Glutamatergic neuron (in vitro differentiated cells): Measurements from ENCODE around the gene USH2A. TPM values are rescaled to one million over a fixed set of nuclear protein-coding genes. Genes with fewer than 3 reads are reported as not detected.

ENCODE experiments used
- DNase-seq: peaks from one replicate; pipeline ENCODE4 v3.0.0; 2022
- H3K27ac Mint-ChIP-seq: one replicate; pipeline ENCODE4 v1.8.0; 2020; ENCODE audit warnings: mild to moderate bottlenecking, mixed read lengths, inconsistent platforms; ENCODE audit not compliant: unreplicated experiment
- H3K27me3 Mint-ChIP-seq: one replicate; pipeline ENCODE4 v1.8.0; 2020; ENCODE audit warnings: mild to moderate bottlenecking, moderate library complexity, mixed read lengths, inconsistent platforms; ENCODE audit not compliant: unreplicated experiment
- H3K36me3 Mint-ChIP-seq: one replicate; pipeline ENCODE4 v1.8.0; 2020; ENCODE audit warnings: mild to moderate bottlenecking, mixed read lengths, inconsistent platforms; ENCODE audit not compliant: unreplicated experiment
- H3K4me1 Mint-ChIP-seq: one replicate; pipeline ENCODE4 v1.8.0; 2020; ENCODE audit warnings: mild to moderate bottlenecking, low read depth, mixed read lengths, inconsistent platforms; ENCODE audit not compliant: unreplicated experiment
- H3K4me3 Mint-ChIP-seq: one replicate; pipeline ENCODE4 v1.8.0; 2020; ENCODE audit warnings: mild to moderate bottlenecking, mixed read lengths, inconsistent platforms; ENCODE audit not compliant: unreplicated experiment
- H3K9me3 Mint-ChIP-seq: one replicate; pipeline ENCODE4 v1.8.0; 2020; ENCODE audit warnings: mild to moderate bottlenecking, moderate library complexity, mixed read lengths, inconsistent platforms; ENCODE audit not compliant: unreplicated experiment
- CTCF ChIP-seq: fragments of 200-600 bp; sonication (generic); IDR thresholded peaks from one replicate; pipeline ENCODE4 v1.5.0; 2021; ENCODE audit not compliant: partially characterized antibody, unreplicated experiment
- total RNA-seq: library from RNA; stranded (reverse); fragmentation: NEBNext Ultra II Directional; extraction: Animal tissue kit (Norgen Biotek cat#: 25700); gene quantifications from one replicate; pipeline ENCODE4 v1.2.1, GENCODE V29; 2021; ENCODE audit not compliant: unreplicated experiment

USH2A gene
- total RNA-seq, 1 donor from 2014 or later = not detected

DNA sequence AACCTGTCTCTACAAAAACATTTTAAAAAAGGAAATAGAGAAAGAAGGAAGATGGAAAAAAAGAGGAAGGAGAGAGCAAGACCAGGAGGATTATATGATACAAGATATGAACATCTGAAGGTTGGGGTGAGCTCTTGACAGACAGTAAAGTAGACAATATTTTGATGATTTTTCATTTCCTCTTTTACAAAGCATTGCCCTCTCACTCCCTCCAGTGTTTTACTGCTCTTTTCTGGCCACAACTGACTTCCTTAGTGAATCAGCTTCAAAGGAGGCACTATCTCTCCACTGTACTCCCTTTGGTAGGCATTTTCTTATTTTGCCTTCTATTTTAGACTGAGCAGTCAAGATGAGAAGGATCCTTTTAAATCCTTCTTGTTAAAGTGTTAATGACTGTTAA lies 559.5 kb downstream of the USH2A start:
- peaks cover 8% of the 10 kb centered on the region for H3K36me3 Mint-ChIP-seq
- H3K4me1 Mint-ChIP-seq = no peaks in the 10 kb centered on the region
- no peaks in the 10 kb centered on the region for H3K9me3 Mint-ChIP-seq
- H3K4me3 Mint-ChIP-seq = no peak overlapping the region
- H3K27me3 Mint-ChIP-seq = no peaks in the 10 kb centered on the region
- no peak for TF ChIP-seq CTCF
- no peak overlapping the region for H3K27ac Mint-ChIP-seq
- no peak for DNase-seq

DNA sequence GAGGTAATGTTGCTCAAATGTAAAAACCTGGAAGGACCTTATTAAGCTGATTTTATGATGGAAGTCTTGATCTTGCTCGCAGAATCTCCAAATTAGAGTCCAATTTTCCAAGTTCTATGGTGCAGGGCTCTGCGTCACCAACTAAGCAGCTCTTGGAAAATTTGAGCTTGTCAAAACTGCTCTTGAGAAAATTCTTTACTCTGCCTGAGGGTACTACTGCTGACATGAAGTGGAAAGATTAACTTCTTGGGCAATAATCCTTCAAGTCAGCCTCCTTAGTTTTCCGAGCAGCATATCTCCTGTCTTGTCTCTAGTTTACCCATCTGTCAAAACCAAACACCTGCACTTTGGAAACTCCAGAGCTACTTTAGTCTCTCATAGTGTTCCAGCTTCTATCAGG lies 562.4 kb downstream of the USH2A start:
- TF ChIP-seq CTCF = no peak
- no peak overlapping the region for H3K27ac Mint-ChIP-seq

GRCh38 chr1:215857317-215857716 lies 565.9 kb downstream of the USH2A start:
- Mint-ChIP-seq H3K9me3 (peaks cover 2% of the 10 kb centered on the region), H3K27me3 (peaks cover 2% of the 10 kb centered on the region), H3K27ac (no peak overlapping the region), H3K4me1 (no peaks in the 10 kb centered on the region), H3K4me3 (no peak overlapping the region), H3K36me3 (peaks cover 11% of the 10 kb centered on the region)
- TF ChIP-seq CTCF = no peak
- no peak for DNase-seq

More for the DNA sequence above, 562.4 kb downstream of the USH2A start:
- H3K4me1 Mint-ChIP-seq = no peaks in the 10 kb centered on the region
- peaks cover 8% of the 10 kb centered on the region for H3K36me3 Mint-ChIP-seq
- peaks cover 1% of the 10 kb centered on the region for H3K9me3 Mint-ChIP-seq
- peaks cover 2% of the 10 kb centered on the region for H3K27me3 Mint-ChIP-seq
- H3K4me3 Mint-ChIP-seq = no peak overlapping the region
- no peak for DNase-seq

DNA sequence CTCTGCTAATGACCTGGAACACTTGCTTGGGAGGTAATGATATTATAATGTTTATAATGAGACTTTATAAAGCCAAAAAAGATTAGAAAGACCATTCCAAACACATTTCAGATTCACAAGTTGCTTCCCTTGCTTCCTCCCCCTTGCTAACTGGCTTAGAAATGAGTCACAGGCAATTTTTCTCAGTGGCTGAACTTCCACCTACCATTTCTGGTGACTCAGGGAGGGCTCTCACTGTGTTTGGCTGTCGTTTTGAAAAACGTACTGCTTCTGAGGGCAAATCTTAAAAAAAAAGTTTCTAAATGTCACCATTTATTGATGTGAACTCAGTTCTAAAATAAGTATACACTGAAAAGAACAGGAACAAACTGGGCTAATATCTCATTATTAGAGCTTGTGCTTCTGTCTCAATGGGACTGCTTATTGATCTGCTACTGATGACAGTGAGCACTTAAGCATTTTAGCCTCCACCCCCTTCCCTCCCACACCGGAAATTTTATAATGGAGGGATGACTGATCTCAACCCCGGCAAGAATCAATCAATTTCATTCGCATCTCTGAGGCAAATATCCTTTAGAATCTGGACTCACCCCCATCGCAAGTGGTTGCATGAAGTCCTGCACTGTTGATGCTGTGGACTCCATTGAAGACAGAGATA lies 577.9 kb downstream of the USH2A start:
- H3K36me3 Mint-ChIP-seq = no peaks in the 10 kb centered on the region
- H3K27me3 Mint-ChIP-seq = no peaks in the 10 kb centered on the region
- peak overlapping the region; percentile 53 for H3K4me3 Mint-ChIP-seq
- TF ChIP-seq CTCF = no peak
- H3K27ac Mint-ChIP-seq = peak overlapping the region; percentile 90
- no peak for DNase-seq
- peaks cover 18% of the 10 kb centered on the region for H3K4me1 Mint-ChIP-seq
- H3K9me3 Mint-ChIP-seq = no peaks in the 10 kb centered on the region

DNA sequence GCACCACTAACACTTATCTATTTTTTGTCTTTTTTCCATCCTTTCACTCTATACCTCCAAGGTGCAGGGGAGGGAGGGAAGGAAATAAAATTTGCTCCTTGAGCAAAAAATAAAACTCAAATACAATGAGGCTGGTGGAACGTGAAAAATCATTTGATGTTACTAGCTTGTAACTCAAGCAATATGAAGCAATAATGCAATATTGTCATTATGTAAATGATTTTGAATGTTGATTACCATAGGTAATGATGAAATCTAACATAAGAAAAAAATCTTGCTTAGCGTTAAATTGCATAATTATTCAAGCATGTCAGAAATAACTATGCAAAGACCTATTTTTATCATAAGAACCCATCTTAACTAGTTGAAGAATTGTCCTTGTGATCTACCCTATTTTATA lies 578.5 kb downstream of the USH2A start:
- Mint-ChIP-seq H3K27me3 (no peaks in the 10 kb centered on the region), H3K9me3 (no peaks in the 10 kb centered on the region), H3K4me1 (peaks cover 18% of the 10 kb centered on the region), H3K4me3 (peak overlapping the region; percentile 68), H3K36me3 (no peaks in the 10 kb centered on the region), H3K27ac (peak overlapping the region; percentile 90)
- no peak for TF ChIP-seq CTCF
- DNase-seq = no peak
